Stimulated activated CD4-positive, alpha-beta T cell treated with anti-CD3 and anti-CD28 coated beads, Interleukin-4, amount 100 ng/mL, for 24 hours (primary cell): ENCODE measurements around the gene C1QL3.
A peak's percentile ranks its signal among the peaks of the same experiment; 100 is the strongest.

ENCODE experiments used
- DNase-seq: peaks from one replicate; pipeline ENCODE4 v3.0.0-alpha.2; 2020

C1QL3 gene

DNA sequence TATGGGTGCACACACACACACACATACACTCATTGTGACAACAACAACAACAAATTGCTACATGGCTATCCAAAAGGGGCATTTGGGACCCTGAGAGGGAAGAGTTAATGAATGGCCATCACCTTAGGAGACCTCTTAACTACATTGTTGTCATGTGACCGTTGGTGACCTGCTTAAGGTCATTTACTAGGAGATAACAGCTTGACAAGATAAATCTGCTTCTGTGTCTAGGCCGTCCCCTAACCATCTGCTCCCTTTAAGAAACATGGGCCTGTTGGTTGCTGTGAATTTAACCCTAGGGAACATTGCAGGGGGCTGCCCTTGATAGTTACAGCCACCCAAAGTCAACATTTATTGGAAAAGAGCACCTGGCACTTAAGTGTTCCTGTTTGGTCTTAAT is 29.7 kb downstream of the C1QL3 start:
- DNase-seq, result no peak

DNA sequence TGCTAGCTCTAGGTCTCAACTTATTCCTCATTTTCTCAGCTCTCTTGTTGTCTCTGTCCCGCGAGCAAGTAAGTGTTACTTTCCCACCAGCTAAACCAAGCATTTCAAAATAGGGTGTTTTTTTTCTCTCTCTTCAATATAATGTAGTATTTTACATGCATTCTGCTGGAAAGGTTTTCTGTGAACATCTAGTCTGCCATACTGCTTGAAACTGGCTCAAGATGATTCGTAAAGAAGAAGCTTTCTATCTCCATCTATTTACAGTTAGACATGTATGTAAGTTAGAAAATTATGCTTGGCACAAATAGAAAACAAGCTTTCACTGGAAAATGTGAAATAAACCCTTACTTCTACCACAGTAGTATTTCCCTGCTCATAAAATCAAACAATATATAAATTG is 31.2 kb downstream of the C1QL3 start:
- DNase-seq, result no peak

DNA sequence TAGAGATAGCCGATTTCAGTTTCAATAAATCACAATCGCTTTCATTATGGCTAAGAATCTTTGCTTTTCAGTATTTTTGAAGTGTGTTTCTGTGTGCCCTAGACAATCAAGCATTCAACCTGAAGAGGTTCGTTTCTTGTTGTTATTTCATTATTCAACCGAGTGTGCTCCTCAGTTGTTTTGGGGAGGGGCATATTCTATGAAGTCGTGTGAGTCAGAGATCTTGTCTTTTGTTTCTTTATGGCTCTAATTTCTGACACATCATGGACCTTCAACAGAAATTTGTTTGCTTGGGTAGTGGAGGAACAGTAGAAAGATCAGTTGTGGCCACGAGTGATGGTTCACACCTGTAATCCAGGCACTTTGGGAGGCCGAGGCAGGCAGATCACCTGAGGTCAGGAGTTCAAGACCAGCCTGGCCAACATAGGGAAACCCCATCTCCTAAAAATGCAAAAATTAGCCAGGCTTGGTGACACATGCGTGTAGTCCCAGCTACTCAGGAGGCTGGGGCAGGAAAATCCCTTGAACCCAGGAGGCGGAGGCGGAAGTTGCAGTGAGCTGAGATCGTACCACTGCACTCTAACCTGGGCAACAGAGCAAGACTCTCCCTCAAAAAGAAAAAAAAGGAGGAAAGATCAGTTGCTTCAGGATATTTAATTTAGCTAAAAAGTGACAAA is 38.3 kb downstream of the C1QL3 start:
- no peak for DNase-seq

DNA sequence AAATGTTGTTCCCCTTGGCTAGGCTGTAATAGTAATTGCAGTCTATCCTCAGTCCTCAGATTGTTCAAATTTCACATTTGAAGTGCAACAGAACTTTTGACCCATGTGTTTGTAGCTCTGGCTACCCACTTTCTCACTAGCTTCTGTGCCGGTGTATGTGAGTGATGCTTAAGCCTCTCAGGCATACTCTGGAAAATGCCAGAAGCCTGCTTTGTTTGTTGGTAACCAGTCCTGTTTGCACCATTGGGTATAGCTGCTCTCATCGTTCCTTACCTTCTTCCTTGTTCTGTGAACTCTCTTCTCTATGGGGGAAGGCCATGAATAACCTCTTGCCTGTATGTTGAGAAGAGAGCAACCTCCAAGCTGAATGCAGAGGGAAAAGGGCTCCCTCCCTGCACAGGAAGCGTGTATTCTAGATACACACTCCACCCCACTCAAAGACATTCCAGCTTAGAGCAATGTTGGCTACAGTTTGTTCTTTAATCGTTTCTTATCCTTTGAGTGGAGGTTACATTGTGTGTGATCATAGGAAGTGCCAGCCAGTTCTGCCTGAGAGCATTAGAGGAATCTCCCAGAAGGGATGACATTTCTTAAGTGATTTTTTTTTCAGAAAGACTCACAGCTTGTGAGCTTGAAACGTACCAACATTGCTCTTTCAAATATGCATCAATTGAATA is 40.5 kb downstream of the C1QL3 start:
- DNase-seq, result no peak

DNA sequence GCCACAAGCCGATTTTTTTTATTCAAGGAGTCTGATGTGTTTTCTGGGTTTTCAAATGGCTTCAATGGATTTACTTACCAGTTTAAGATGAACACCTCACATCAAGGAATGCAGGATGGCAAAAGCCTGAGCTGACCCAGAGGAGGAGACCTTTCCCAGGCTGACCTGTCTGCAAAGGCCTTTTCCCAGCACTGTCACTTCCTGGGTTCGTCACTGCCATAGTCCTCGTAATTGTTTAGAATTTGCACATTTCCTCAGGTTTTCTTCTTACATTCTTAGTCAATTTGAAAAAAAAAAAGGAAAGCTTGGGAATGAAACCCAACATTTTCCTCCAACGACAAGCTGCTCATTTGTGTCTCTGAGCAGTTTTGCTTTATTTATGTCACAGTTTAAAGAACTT is 42.9 kb downstream of the C1QL3 start:
- DNase-seq, result no peak

DNA sequence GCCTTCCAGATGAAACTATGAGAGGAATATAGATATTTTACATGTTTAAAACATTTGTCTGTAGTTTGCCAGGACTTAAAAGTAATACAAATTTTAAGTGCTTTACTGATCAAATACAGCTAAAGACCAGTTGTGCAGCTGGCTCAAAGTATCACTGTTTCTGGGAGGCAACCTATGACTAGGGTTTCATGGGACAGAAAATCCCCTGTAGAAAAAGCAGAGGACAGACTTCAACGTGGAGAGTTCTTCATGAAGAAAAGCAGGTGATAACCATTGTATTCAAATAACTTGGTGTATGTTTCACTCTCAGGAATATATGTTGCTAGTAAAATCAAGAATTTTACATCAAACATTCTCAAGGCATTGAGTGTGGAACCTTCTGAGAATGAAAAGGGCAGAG is 43.9 kb downstream of the C1QL3 start:
- DNase-seq, result no peak

DNA sequence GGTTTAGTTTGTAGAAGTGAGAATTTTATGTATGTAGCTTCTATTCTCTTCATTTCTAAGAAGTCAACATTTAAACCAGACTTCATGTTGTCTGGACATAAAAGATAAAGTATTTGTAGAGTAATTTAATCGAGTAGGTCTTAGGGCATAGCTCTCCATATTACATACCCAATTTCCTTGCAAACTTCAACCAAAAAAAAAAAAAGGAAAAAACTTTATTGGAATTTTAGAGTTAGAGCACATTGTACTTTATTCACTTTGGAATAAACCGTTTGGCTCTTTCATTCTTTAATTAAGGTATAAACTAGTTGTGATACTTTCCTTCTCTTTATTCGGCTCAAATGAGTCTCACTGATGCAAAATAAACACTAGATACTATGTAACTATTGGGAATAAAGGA is 48.9 kb downstream of the C1QL3 start:
- DNase-seq, result no peak

DNA sequence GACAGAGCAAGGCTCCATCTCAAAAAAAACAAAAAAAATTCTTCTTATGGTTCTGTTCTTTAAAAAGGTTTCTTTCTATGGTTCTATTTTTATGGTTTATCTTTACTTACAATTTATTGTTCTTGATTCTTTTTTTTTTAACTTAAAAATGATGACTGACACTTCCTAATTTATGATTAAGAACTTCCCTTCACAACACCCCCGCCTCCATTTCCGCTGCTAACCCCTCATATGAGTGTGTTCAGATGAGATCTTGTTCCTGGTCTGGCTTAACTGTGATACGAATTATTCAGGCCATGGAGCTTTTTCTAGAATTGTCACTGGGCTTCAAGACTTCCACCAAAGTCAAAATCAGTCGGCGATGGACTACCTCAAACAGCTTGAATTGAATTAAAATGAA is 50.9 kb downstream of the C1QL3 start:
- DNase-seq, result peak; percentile 36

DNA sequence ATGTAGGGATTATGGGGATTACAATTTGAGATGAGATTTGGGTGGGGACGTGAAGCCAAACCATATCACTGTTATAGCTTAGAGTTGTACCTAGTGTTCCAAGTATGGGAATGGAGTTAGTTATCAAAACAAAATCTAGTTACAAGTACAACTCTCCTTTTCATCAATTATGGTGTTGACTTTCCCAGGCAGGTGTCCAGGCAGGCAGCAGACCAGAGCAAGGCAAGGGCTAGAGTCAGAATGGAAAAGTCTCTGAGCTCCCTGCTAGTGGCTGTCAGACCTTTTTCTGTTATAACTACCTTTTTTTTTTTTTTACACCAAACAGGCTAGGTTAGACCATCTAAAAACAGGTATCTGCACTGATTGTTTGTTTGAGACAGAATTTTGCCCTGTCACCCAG is 55.7 kb downstream of the C1QL3 start:
- DNase-seq, result no peak
